Lung (tissue), 12 donors: Measurements from ENCODE around the gene FAXC. TPM values are rescaled to one million over a fixed set of nuclear protein-coding genes. Genes with fewer than 3 reads are reported as not detected.

Experiments
- ATAC-seq: fragments of 200-7000 bp; cut with Tn5 transposase; one replicate; pipeline ENCODE4 v1.9.1; 2020; ENCODE audit warnings: moderate number of reproducible peaks; ENCODE audit not compliant: insufficient read depth, low FRiP score
- DNase-seq, 3 donors: peaks; one replicate each; pipeline ENCODE4 v3.0.0-alpha.2; 2013 to 2017
- H3K27ac ChIP-seq, 2 donors: one replicate each; pipeline ENCODE4 v1.5.1; 2013; ENCODE audit warnings: mild to moderate bottlenecking in 2 of 2, moderate library complexity in 2 of 2, control low read depth in 1 of 2, inconsistent platforms in 1 of 2, low read depth in 1 of 2, low read length in 1 of 2
- H3K27me3 ChIP-seq, 3 donors: one replicate each; pipeline ENCODE4 v1.5.1; 2013; ENCODE audit warnings: low read length in 2 of 3; ENCODE audit not compliant: control insufficient read depth in 3 of 3, insufficient read depth in 3 of 3
- H3K36me3 ChIP-seq, 4 donors: one replicate each; pipeline ENCODE4 v1.5.1; 2013; ENCODE audit warnings: low read length in 4 of 4, mild to moderate bottlenecking in 1 of 4, moderate library complexity in 1 of 4; ENCODE audit not compliant: control insufficient read depth in 4 of 4, insufficient read depth in 4 of 4
- H3K4me1 ChIP-seq, 5 donors: one replicate each; pipeline ENCODE4 v1.5.1; 2013; ENCODE audit warnings: low read length in 5 of 5, mild to moderate bottlenecking in 2 of 5, moderate library complexity in 1 of 5; ENCODE audit not compliant: control insufficient read depth in 5 of 5, insufficient read depth in 5 of 5
- H3K4me3 ChIP-seq: one replicate; pipeline ENCODE4 v1.5.1; 2013; ENCODE audit warnings: mild to moderate bottlenecking, control low read depth, moderate library complexity
- H3K9ac ChIP-seq, 2 donors: one replicate each; pipeline ENCODE4 v1.5.1; 2013; ENCODE audit warnings: low read length in 2 of 2, control low read depth in 1 of 2; ENCODE audit not compliant: insufficient read depth in 1 of 2
- H3K9me3 ChIP-seq, 4 donors: one replicate each; pipeline ENCODE4 v1.5.1; 2013; ENCODE audit warnings: low read length in 3 of 4, mild to moderate bottlenecking in 1 of 4, moderate library complexity in 1 of 4; ENCODE audit not compliant: control insufficient read depth in 4 of 4, insufficient read depth in 3 of 4
- CTCF ChIP-seq: IDR thresholded peaks from 2 replicates; pipeline ENCODE4 v1.5.1; 2012; ENCODE audit warnings: mild to moderate bottlenecking; ENCODE audit errors: control extremely low read depth, extremely low read depth
- WGBS, 2 donors: extraction: QIAGEN DNeasy Blood & Tissue Kit; methylation state at CpG; one replicate each; pipeline ENCODE4 v1.1.7; 2013; 5-methylcytosine and 5-hydroxymethylcytosine counted together
- polyA plus RNA-seq, 2 donors: library from polyadenylated mRNA; stranded (reverse); fragments of 200-250 nt; gene quantifications; one replicate each; pipeline ENCODE4 v1.2.1, GENCODE V29; 2013
- total RNA-seq, 2 donors: library from RNA; depleted of rRNA in 1 of 2; stranded (reverse); fragments of >200 nt in 1 of 2; gene quantifications; one replicate each; pipeline ENCODE4 v1.2.1, GENCODE V29; 2014 to 2021
- donor health status: control.
- donor health status: control.
- donor health status: Bipolar disorder and iron deficiency.
- donor health status: healthy.
- donor health status: DM: yes; HTN: yes; CAD: no.

Gene FAXC
- total and polyA plus RNA-seq, 4 donors = 1.1 to 5.9 (median 4.0) TPM

GRCh38 chr6:99307295-99307907, 42.1 kb downstream of the FAXC start:
- Histone ChIP-seq H3K9ac (no peak overlapping the region), H3K4me1 (no peaks in the 10 kb centered on the region), H3K4me3 (no peak overlapping the region), H3K36me3 (no peaks in the 10 kb centered on the region), H3K27ac (no peak overlapping the region), H3K27me3 (no peaks in the 10 kb centered on the region), H3K9me3 (no peaks in the 10 kb centered on the region)
- TF ChIP-seq CTCF = no peak
- WGBS, 2 donors = 79 to 87% methylated on average over 11 of the region's 11 CpGs
- ATAC-seq (no peak), DNase-seq (no peak)

GRCh38 chr6:99306341-99306740, 43.1 kb downstream of the FAXC start:
- Histone ChIP-seq H3K36me3 (no peaks in the 10 kb centered on the region), H3K9ac (no peak overlapping the region), H3K27me3 (no peaks in the 10 kb centered on the region), H3K4me3 (no peak overlapping the region), H3K9me3 (no peaks in the 10 kb centered on the region), H3K4me1 (no peaks in the 10 kb centered on the region), H3K27ac (no peak overlapping the region)
- no peak for TF ChIP-seq CTCF
- no peak for ATAC-seq
- 89 to 93% methylated on average over 3 of the region's 3 CpGs for WGBS, 2 donors
- DNase-seq = no peak

GRCh38 chr6:99305021-99305554, 44.4 kb downstream of the FAXC start:
- no peak overlapping the region for H3K4me3 ChIP-seq
- ATAC-seq (no peak), DNase-seq (no peak)
- no peak overlapping the region for H3K9ac ChIP-seq
- H3K36me3 ChIP-seq = no peaks in the 10 kb centered on the region
- no peaks in the 10 kb centered on the region for H3K4me1 ChIP-seq
- WGBS, 2 donors = 94 to 96% methylated on average over 5 of the region's 5 CpGs
- no peak for TF ChIP-seq CTCF
- no peak overlapping the region for H3K27ac ChIP-seq
- H3K27me3 ChIP-seq = no peaks in the 10 kb centered on the region
- H3K9me3 ChIP-seq = no peaks in the 10 kb centered on the region

GRCh38 chr6:99297415-99297814, 52.1 kb downstream of the FAXC start:
- no peak overlapping the region for H3K27ac ChIP-seq
- H3K4me3 ChIP-seq = no peak overlapping the region
- 85% methylated on average over 5 of the region's 5 CpGs for WGBS, 2 donors
- peaks cover 0 to 12% (median 0%) of the 10 kb centered on the region in 4 donors for H3K9me3 ChIP-seq
- no peak for ATAC-seq
- no peaks in the 10 kb centered on the region for H3K4me1 ChIP-seq
- no peaks in the 10 kb centered on the region for H3K27me3 ChIP-seq
- H3K9ac ChIP-seq = no peak overlapping the region
- no peak for DNase-seq
- TF ChIP-seq CTCF = no peak
- H3K36me3 ChIP-seq = no peaks in the 10 kb centered on the region
